NCI-H82 treated with DMSO at 0.1 percent for 48 hours (cell line): ENCODE measurements around the gene SULT1C2.
"Not testable (repeated sequence)": the region's sequence is repeated elsewhere in the genome, so short reads cannot be mapped to it uniquely, and the experiment has no call there.

Source experiments
- DNase-seq: peaks from one replicate; lab custom pipeline; 2025; ENCODE audit not compliant: unreplicated experiment; lab: John Stamatoyannopoulos, UW

Gene SULT1C2

GRCh38 chr2:108288534-108289106 lies at the start of gene SULT1C2:
Gene SULT1C2, plus strand, starts transcription at chr2:108288895. Its CDS starts 4,773 bp downstream, at chr2:108293668.
- DNase-seq, result no peak

GRCh38 chr2:108239786-108240185 lies 48.9 kb upstream of the SULT1C2 start, which contains the start of gene SULT1C3:
Gene SULT1C3, plus strand, starts transcription at chr2:108239968. Its CDS starts 7,227 bp downstream, at chr2:108247195.
- no peak for DNase-seq

GRCh38 chr2:108240966-108241365 lies 47.7 kb upstream of the SULT1C2 start:
- no peak for DNase-seq

- DNase-seq, result no peak
These were observed 45.1 kb upstream of the SULT1C2 start for GRCh38 chr2:108243566-108243965.

- no peak for DNase-seq
These were observed 43.9 kb upstream of the SULT1C2 start for GRCh38 chr2:108244667-108245414.

- DNase-seq, result no peak
These were observed 35.6 kb upstream of the SULT1C2 start for GRCh38 chr2:108253106-108253505.

GRCh38 chr2:108257757-108258331 lies 30.9 kb upstream of the SULT1C2 start:
- DNase-seq, result no peak

GRCh38 chr2:108260773-108261172 lies 27.9 kb upstream of the SULT1C2 start:
- no peak for DNase-seq

DNA sequence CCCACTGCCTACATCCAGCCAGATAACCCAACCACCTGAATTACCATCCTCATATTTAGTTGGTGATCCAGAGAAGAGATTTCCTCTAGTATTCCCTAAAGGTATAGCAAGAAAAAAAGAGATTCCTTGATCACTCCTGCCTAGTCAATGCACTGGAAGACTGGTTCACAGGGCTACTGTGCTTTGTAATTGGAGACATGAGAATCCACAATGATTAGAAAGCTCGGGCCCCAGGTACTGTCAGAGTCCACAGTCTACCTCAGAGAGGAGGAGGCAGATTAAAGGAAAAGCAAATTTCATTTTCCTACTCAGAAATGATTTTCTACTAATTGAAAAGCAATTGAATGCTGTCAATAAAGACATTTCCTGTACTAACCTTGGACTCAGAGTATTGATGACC lies 26.7 kb upstream of the SULT1C2 start:
- DNase-seq, result no peak

DNA sequence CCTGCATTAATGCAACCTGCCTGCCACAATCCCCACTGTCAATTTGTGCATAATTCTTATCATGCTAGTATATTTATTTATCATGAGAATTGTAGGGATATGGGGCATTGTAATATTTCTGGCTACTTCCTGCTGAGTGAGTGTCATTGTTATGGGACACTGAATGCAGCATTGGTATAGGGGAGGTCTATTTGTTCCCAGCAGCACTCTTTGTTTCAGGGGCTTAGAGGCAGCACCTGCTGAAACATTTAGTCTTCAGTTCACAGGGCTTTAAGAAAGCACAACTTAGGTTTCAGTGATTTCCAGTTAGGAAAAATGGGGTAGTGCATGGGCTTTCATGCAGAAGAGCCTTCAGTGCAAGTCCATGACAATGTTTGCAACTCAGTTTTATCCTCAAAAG lies 25.3 kb upstream of the SULT1C2 start:
- no peak for DNase-seq

GRCh38 chr2:108266218-108266617 lies 22.5 kb upstream of the SULT1C2 start:
- no peak for DNase-seq

DNA sequence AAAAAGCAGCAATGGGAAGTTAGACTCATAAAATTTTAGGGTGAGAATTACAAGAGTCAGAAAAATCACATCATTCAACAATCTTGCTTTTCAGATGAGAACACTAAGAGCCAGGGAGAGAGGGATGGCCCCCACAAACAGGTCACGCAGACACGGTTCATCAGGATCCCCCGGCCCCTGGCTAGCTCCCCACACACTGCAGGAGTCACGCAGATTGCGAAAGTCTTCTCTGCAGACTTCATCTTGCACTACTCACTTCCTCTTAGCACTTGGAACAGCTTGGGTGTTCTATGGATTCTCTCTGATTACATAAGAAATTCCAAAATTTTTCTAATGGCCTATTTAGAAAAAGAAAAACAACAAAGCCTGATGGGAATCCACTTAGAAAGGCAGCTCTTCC lies 21.6 kb upstream of the SULT1C2 start:
- DNase-seq, result no peak

DNA sequence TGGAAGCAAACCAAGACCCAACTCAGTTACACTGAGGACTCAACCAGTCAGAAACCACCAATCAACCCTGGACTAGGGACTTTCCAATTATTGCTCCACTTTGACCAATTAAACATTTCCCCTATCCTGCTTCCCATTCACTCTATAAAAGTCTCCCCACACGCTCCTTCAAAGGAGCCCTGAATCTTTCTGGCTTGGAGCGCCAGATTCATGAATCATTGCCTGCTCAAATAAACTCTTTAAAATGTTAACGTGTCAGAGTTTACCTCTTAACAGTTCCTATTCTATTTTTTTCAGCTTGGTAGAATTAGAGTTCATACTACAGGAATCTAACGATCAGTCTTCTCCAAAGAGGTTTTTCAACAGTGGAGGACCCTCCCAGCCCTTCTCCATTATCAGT lies 20.7 kb upstream of the SULT1C2 start:
- DNase-seq, result no peak

GRCh38 chr2:108270346-108270745 lies 18.3 kb upstream of the SULT1C2 start:
- no peak for DNase-seq

- no peak for DNase-seq
These were observed 17.8 kb upstream of the SULT1C2 start for GRCh38 chr2:108270768-108271506.

- no peak for DNase-seq
These were observed 16.9 kb upstream of the SULT1C2 start for GRCh38 chr2:108271691-108272253.

DNA sequence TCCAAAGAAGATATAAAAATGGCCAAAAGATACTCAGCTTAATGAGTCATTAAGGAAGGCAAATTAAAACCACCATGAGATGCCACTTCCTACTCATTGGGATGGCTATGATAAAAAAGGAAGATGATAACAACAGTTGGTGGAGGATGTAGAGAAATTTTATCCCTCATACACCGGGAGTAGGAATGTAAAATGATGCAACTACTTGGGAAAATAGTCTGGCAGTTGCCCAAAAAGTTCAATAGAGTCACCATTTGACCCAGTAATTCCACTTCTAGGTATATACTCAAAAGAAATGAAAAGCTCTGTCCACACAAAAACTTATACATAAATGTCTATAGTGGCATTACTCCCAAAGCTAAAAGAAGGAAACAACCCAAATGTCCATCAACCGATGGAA lies 10.1 kb upstream of the SULT1C2 start:
- no peak for DNase-seq

DNA sequence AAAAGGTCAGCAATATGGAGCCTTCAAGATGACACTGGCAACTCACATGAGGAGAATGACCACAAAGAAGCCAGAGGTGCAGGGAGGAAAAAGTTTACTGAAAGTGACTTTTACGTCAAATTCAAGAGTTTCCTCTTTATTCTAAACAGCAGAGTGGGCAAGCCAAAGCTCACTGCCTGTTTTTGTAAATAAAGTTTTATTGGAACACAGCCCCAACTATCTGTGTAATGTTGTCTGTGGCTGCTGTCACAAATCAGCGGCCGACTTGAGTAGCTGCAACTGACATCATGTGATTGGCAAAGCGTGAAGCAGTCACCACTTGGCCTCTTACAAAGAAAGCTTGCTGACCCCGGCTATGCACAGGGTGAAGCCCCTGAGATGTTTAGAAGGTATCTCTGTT lies 9.2 kb upstream of the SULT1C2 start:
- DNase-seq, result no peak

- DNase-seq, result no peak
These were observed 8.2 kb upstream of the SULT1C2 start for GRCh38 chr2:108280466-108280865.

DNA sequence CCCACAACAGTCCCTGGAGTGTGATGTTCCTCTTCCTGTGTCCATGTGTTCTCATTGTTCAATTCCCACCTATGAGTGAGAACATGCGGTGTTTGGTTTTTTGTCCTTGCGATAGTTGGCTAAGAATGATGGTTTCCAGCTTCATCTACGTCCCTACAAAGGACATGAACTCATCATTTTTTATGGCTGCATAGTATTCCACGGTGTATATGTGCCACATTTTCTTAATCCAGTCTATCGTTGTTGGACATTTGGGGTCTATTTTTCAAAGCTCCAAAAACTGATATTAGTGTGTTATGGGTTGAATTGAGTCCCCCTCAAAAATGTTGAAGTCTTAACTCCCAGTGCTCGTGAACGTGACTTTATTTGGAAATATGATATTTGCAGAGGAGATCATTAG lies 4.1 kb upstream of the SULT1C2 start:
- DNase-seq, result not testable (repeated sequence)

DNA sequence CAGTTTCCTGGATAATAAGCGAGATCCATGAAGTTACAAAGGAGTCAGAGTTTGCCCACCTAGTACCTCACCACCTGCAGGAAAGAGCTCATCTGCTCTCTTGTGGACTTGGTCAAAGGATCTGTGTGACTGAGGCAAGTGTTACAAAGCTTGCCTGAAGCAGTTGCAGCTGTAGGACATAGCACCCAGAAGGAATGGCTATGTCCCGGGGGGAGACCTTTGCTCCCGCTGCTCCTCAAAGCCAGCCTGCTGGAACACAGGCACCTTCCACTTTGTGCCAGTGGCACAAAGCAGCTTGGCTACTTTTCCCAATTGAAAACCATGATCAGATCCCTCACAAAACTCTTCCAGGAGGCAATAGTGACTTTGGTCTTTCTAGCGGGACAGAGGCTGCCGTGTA lies 3.1 kb upstream of the SULT1C2 start:
- DNase-seq, result no peak
